Dermis lymphatic vessel endothelial cell (primary cell): ENCODE measurements around the gene SNRNP35. TPM values are rescaled to one million over a fixed set of nuclear protein-coding genes. Genes with fewer than 3 reads are reported as not detected.

Experiments used
- total RNA-seq: library from RNA; depleted of rRNA; stranded (reverse); fragments of >200 nt; gene quantifications from 2 replicates; pipeline ENCODE4 v1.2.1, GENCODE V29; 2014

Gene SNRNP35, protein sequence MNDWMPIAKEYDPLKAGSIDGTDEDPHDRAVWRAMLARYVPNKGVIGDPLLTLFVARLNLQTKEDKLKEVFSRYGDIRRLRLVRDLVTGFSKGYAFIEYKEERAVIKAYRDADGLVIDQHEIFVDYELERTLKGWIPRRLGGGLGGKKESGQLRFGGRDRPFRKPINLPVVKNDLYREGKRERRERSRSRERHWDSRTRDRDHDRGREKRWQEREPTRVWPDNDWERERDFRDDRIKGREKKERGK
- 11.3 and 13.4 TPM in 2 replicates for total RNA-seq

DNA sequence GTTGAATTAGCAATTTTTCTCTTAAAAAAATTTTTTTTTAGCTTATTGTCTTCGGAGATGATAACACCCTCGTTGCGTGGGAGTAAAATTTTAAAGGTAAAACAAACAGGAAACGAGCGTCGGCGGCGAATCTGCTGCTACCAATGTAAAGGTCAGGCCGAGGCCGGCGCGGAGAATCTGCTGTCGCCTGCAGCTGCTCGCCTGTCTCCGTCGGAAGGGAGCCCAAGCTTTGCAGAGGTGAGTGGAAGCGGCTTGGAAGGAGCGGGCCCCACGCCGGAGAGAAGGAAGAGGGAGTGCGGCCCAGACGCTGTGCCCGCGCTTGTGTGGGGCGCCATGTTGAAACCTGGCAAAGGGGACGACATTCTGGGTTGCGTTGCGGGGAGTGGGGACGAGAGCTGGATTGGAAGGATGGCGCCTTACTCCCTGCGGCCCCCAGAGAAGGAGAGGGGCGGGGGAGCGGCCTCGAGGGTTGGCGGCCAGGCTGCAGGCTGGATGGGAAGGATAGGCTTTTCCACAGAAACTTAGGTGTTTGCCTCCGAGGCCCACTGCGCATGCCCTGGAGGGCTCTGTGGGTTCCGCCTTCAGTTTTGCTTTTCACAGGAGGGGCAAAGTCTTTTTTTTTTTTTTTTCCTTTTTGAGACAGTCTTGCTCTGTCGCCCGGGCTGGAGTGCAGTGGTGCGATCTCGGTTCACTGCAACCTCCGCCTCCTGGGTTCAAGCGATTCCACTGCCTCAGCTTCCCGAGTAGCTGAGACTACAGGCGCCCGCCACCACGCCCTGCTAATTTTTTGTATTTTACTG lies at the start of gene SNRNP35:
SNRNP35 (plus strand) TSS at position 160 of the 800 bp plus-strand sequence. CDS start 7,402 bp downstream, outside the sequence.

DNA sequence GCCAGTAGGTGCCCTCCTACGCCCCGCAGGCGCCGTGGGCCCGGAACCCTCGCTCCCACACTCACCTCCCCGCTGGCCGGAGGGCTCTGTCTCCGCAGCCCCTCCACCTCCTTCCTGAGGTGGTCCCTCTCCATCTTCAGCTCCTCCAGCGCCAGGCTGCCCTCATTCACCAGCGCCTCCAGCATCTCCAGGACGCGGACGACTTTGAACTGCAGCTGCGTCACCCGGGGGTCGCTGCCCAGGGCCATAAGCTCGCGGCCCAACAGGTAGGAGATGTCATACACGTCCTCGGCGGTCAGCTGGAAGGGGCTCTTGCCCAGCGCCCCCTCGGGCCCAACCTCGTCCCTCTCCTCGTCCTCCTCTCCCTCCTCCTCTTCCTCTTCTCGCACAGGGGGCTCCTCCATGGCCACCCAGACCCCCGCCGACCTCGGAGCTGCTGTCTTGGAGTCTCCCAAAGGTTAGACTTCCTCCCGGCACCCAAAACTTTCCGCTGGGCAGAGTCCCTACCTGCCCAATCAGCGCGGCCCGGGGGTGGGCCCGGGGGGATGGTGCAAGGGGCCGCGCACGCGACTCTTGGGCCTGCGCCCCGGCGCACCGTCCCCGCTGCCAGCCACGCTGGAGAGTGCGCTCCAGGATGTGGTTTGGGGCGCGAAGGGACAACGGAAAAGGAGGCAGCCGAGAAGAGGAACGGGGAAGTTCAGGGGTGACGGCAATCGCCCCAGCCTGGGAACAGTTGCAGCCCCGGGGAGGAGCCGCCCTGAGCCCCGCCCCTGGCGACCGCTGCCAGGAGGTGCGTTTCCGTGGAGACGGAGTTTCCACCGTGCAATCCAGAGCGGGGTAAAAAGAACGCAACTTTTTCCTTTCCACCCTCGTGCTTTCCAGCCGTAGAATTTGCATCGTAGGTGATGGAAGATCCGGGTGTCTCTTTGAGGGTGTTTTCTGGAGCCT lies 21.6 kb upstream of the SNRNP35 start, which contains the start of gene RILPL2:
RILPL2 (minus strand) TSS at position 668 of the 948 bp plus-strand sequence; CDS start at position 404, 264 bp downstream.

Other genes starting within 250 kb of the SNRNP35 start
- gene MPHOSPH9, start 225.0 kb upstream of the SNRNP35 start, total RNA-seq = 29.0 and 32.3 TPM in 2 replicates
- gene MTRFR, start 224.7 kb upstream of the SNRNP35 start, total RNA-seq = 9.2 and 10.7 TPM in 2 replicates
- gene CDK2AP1, start 186.3 kb upstream of the SNRNP35 start, total RNA-seq = 197 and 324 TPM in 2 replicates
- gene SBNO1, start 93.3 kb upstream of the SNRNP35 start, total RNA-seq = 21.7 and 26.5 TPM in 2 replicates
- 24.9 and 26.3 TPM in 2 replicates for gene KMT5A, start 74.0 kb upstream of the SNRNP35 start, total RNA-seq
- gene RILPL2, start 21.5 kb upstream of the SNRNP35 start, total RNA-seq = 3.1 and 4.4 TPM in 2 replicates
- 3.6 and 4.7 TPM in 2 replicates for gene RILPL1, start 75.6 kb downstream of the SNRNP35 start, total RNA-seq
- 339 and 393 TPM in 2 replicates for gene TMED2, start 126.4 kb downstream of the SNRNP35 start, total RNA-seq
- gene DDX55, start 144.0 kb downstream of the SNRNP35 start, total RNA-seq = 6.9 and 11.9 TPM in 2 replicates
- gene EIF2B1, start 175.5 kb downstream of the SNRNP35 start, total RNA-seq = 26.5 and 29.8 TPM in 2 replicates
- 21.2 and 27.2 TPM in 2 replicates for gene GTF2H3, start 175.7 kb downstream of the SNRNP35 start, total RNA-seq
- gene TCTN2, start 213.0 kb downstream of the SNRNP35 start, total RNA-seq = 2.9 and 5.9 TPM in 2 replicates